ENCODE results near the gene CHST7. TPM values are rescaled to one million over a fixed set of nuclear protein-coding genes. Genes with fewer than 3 reads are reported as not detected.
A peak's percentile ranks its signal among the peaks of the same experiment; 100 is the strongest.

CHST7 gene
- total and polyA plus RNA-seq, 10 of the 15 experiments (the other 5 are each of a cell fraction or from before 2014, with no cell fraction given): 0.58 to 11.0 (median 5.4) TPM

DNA sequence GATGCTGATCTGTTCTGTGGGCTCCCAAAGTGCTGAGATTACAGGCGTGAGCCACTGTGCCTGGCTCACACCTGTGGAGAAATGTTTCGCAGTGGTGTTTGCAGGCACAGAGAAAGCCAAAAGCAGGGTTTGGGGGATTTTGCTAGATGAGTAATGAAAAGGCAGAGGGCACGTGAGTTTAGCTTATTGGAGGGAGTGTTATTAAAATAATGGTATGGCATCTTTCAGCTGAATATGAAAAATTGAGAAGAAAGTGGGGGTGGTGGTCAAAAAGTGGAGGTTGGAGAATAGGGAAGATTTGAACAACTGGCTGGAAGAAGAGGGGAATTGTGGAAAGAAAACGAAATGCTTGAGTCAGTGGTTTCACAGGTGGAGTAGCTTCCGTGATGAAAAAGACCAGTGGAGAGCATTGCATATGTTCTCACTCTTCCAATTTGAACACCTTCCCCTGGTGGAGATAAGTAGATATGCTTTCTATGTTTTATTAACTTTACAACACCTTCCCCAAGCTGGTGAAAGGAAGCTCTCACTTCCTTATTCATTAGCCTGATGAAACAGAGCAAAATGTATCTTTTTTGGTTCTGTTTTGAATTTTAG, 1.1 kb upstream of the CHST7 start:
- ChIA-PET CTCF (interaction anchor here (0.6 to 2.5 kb wide), 15 partner anchors 9 to 164 kb away, joined by 3 to 30 read pairs (median 4); no protein-coding TSS in a partner anchor), SMC1A (ENCODE audit: uncharacterized antibody, unreplicated experiment) (interaction anchor here (0.8 to 2.7 kb wide), 20 partner anchors 11 to 223 kb away, joined by 3 to 34 read pairs (median 4); no protein-coding TSS in a partner anchor), POLR2A (interaction anchor here (0.7 to 3.5 kb wide), 5 partner anchors 10 to 125 kb away, joined by 3 to 15 read pairs (median 3); no protein-coding TSS in a partner anchor), RAD21 (ENCODE audit: unreplicated experiment) (interaction anchor here (0.6 to 2.5 kb wide), 14 partner anchors 10 to 224 kb away, joined by 3 to 43 read pairs (median 6); no protein-coding TSS in a partner anchor)
- Histone ChIP-seq H4K20me1 (ENCODE audit: control insufficient read depth, insufficient read depth) (no peaks in the 10 kb centered on the region), H2AFZ (ENCODE audit: control insufficient read depth, low read depth, low read length) (no peak overlapping the region), H3K9ac (ENCODE audit: control insufficient read depth, insufficient read depth, low read length) (peak overlapping the region; percentile 1), H3K36me3 (ENCODE audit: control insufficient read depth in 2 of 2, insufficient read depth in 2 of 2, low read length in 1 of 2) (no peaks in the 10 kb centered on the region), H3K4me2 (ENCODE audit: control insufficient read depth, insufficient read depth) (peak overlapping the region; percentile 75), H3K27me3 (replicated peaks in 1 of 2; ENCODE audit: control insufficient read depth in 2 of 2, insufficient read depth in 2 of 2, low read length in 1 of 2) (no peaks in the 10 kb centered on the region), H3K27ac (ENCODE audit: control insufficient read depth, insufficient read depth) (peak overlapping the region; percentile 80), H3K79me2 (ENCODE audit: control insufficient read depth, insufficient read depth, low read length) (peaks cover 29% of the 10 kb centered on the region), H3K9me3 (replicated peaks; ENCODE audit: control insufficient read depth, insufficient read depth, low read length) (no peaks in the 10 kb centered on the region), H3K4me3 (no peak overlapping the region), H3K4me1 (ENCODE audit: control insufficient read depth, insufficient read depth, low read length) (peaks cover 26% of the 10 kb centered on the region)
- ATAC-seq: peak; percentile 66
- DNase-seq (ENCODE audit: low read depth, low spot score): peak; percentile 64
- intact Hi-C loops (cut with micrococcal nuclease; ENCODE audit: unreplicated experiment): loop anchor here (5.0 kb wide), 1 partner anchor 140 kb away; no protein-coding TSS in a partner anchor
- 0% methylated on average over 5 of the region's 5 CpGs for WGBS (ENCODE audit: insufficient coverage, insufficient replicate concordance, low lambda C conversion rate, missing lambda C conversion rate)
- in situ Hi-C loops (cut with MboI): no loop called here
- peak; percentile 92 for FAIRE-seq
- BruUV-seq (replicated peaks): no TSS peak
- TF ChIP-seq RELA (IDR thresholded peaks at IDR 0.05; ENCODE audit: borderline replicate concordance, partially characterized antibody) (no peak), FOS (IDR thresholded peaks at IDR 0.05; ENCODE audit: borderline replicate concordance, extremely low read depth, insufficient read length) (no peak), MYC (IDR thresholded peaks at IDR 0.05; ENCODE audit: insufficient read depth, insufficient read length, insufficient replicate concordance, low read length, severe bottlenecking) (no peak), NFIC (IDR thresholded peaks at IDR 0.05; ENCODE audit: low read depth, low read length) (peak; percentile 64), IKZF1 (conservative IDR thresholded peaks at IDR 0.05) (peak; percentile 63), DPF2 (IDR thresholded peaks at IDR 0.05) (0 out of 2 replicates have a peak, but pooled peaks have one; percentile 41), YBX1 (IDR thresholded peaks at IDR 0.05) (no peak), SREBF1 (IDR thresholded peaks at IDR 0.05; ENCODE audit: low read length) (no peak), NFYB (IDR thresholded peaks at IDR 0.05; ENCODE audit: insufficient read depth, low read depth, low read length) (no peak)
- TF ChIP-seq, protein P1, sequence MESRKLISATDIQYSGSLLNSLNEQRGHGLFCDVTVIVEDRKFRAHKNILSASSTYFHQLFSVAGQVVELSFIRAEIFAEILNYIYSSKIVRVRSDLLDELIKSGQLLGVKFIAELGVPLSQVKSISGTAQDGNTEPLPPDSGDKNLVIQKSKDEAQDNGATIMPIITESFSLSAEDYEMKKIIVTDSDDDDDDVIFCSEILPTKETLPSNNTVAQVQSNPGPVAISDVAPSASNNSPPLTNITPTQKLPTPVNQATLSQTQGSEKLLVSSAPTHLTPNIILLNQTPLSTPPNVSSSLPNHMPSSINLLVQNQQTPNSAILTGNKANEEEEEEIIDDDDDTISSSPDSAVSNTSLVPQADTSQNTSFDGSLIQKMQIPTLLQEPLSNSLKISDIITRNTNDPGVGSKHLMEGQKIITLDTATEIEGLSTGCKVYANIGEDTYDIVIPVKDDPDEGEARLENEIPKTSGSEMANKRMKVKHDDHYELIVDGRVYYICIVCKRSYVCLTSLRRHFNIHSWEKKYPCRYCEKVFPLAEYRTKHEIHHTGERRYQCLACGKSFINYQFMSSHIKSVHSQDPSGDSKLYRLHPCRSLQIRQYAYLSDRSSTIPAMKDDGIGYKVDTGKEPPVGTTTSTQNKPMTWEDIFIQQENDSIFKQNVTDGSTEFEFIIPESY (IDR thresholded peaks at IDR 0.05): no peak
- TF ChIP-seq, protein P2, sequence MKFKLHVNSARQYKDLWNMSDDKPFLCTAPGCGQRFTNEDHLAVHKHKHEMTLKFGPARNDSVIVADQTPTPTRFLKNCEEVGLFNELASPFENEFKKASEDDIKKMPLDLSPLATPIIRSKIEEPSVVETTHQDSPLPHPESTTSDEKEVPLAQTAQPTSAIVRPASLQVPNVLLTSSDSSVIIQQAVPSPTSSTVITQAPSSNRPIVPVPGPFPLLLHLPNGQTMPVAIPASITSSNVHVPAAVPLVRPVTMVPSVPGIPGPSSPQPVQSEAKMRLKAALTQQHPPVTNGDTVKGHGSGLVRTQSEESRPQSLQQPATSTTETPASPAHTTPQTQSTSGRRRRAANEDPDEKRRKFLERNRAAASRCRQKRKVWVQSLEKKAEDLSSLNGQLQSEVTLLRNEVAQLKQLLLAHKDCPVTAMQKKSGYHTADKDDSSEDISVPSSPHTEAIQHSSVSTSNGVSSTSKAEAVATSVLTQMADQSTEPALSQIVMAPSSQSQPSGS (IDR thresholded peaks at IDR 0.05; ENCODE audit: low read length): no peak
- TF ChIP-seq, protein P3, sequence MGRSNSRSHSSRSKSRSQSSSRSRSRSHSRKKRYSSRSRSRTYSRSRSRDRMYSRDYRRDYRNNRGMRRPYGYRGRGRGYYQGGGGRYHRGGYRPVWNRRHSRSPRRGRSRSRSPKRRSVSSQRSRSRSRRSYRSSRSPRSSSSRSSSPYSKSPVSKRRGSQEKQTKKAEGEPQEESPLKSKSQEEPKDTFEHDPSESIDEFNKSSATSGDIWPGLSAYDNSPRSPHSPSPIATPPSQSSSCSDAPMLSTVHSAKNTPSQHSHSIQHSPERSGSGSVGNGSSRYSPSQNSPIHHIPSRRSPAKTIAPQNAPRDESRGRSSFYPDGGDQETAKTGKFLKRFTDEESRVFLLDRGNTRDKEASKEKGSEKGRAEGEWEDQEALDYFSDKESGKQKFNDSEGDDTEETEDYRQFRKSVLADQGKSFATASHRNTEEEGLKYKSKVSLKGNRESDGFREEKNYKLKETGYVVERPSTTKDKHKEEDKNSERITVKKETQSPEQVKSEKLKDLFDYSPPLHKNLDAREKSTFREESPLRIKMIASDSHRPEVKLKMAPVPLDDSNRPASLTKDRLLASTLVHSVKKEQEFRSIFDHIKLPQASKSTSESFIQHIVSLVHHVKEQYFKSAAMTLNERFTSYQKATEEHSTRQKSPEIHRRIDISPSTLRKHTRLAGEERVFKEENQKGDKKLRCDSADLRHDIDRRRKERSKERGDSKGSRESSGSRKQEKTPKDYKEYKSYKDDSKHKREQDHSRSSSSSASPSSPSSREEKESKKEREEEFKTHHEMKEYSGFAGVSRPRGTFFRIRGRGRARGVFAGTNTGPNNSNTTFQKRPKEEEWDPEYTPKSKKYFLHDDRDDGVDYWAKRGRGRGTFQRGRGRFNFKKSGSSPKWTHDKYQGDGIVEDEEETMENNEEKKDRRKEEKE (IDR thresholded peaks at IDR 0.05): no peak
- TF ChIP-seq, protein P4, sequence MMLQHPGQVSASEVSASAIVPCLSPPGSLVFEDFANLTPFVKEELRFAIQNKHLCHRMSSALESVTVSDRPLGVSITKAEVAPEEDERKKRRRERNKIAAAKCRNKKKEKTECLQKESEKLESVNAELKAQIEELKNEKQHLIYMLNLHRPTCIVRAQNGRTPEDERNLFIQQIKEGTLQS (IDR thresholded peaks at IDR 0.05; ENCODE audit: borderline replicate concordance, extremely low read depth, low read depth, low read length): no peak
- TF ChIP-seq, protein P5, sequence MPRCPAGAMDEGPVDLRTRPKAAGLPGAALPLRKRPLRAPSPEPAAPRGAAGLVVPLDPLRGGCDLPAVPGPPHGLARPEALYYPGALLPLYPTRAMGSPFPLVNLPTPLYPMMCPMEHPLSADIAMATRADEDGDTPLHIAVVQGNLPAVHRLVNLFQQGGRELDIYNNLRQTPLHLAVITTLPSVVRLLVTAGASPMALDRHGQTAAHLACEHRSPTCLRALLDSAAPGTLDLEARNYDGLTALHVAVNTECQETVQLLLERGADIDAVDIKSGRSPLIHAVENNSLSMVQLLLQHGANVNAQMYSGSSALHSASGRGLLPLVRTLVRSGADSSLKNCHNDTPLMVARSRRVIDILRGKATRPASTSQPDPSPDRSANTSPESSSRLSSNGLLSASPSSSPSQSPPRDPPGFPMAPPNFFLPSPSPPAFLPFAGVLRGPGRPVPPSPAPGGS (IDR thresholded peaks at IDR 0.05; ENCODE audit: borderline replicate concordance, insufficient read depth, low read depth, low read length, poor library complexity, severe bottlenecking): no peak

Data from GM12878 (cell line).